Measurements from ENCODE around the gene SH3PXD2A. TPM values are rescaled to one million over a fixed set of nuclear protein-coding genes. Genes with fewer than 3 reads are reported as not detected.

The SH3PXD2A gene
- total and polyA plus RNA-seq, 2 of the 4 experiments (the other 2 are of a cell fraction) = 6.3 to 23.0 TPM

- H3K4me3 ChIP-seq (ENCODE audit: insufficient read depth, low read depth, low read length) = no peak overlapping the region
- dilution Hi-C loops (cut with HindIII; ENCODE audit: low sequenced_read_pairs, unreplicated experiment) (loop anchor here (10.0 kb wide), 1 partner anchor 65 kb away; no protein-coding TSS in a partner anchor), in situ Hi-C loops (cut with MboI; ENCODE audit: low sequenced_read_pairs) (loop anchor here (5.0 kb wide), 1 partner anchor 78 kb away; no protein-coding TSS in a partner anchor), intact Hi-C loops (cut with micrococcal nuclease) (no loop called here)
- H4K20me1 ChIP-seq (ENCODE audit: insufficient read depth, low read length) = no peaks in the 10 kb centered on the region
- no peak overlapping the region for H2BK5ac ChIP-seq (ENCODE audit: low read depth, low read length, poor library complexity, severe bottlenecking)
- H3K56ac ChIP-seq (ENCODE audit: extremely low read depth, insufficient read depth, low read length) = no peak overlapping the region
- H3K79me1 ChIP-seq (ENCODE audit: low read depth in 1 of 2, low read length in 2 of 2) = peaks cover 4 to 31% of the 10 kb centered on the region in 2 experiments; a peak in 2 of 4 replicates
- WGBS, 2 experiments (ENCODE audit: extremely low coverage in 2 of 2, insufficient read length in 1 of 2) = 88% methylated on average over 3 of the region's 8 CpGs; no CpG with 5 or more reads in 1 of the 2 experiments
- no peak overlapping the region for H2AFZ ChIP-seq (replicated peaks; ENCODE audit: low read length, poor library complexity)
- POLR2A ChIA-PET (ENCODE audit: unreplicated experiment) = no interaction called here
- no peak overlapping the region for H3K27ac ChIP-seq (ENCODE audit: insufficient read depth, low read length)
- no peak overlapping the region for H2BK120ac ChIP-seq (ENCODE audit: low read depth, low read length)
- ATAC-seq (ENCODE audit: low read depth) (no peak), DNase-seq (no peak)
- H3K18ac ChIP-seq (ENCODE audit: low read depth, low read length) = no peak overlapping the region
- H3K36me3 ChIP-seq (ENCODE audit: control insufficient read depth, insufficient read depth, low read length) = peaks cover 49% of the 10 kb centered on the region
- no peak overlapping the region for H3K4me2 ChIP-seq (ENCODE audit: low read depth, low read length)
- no TSS peak for BruUV-seq (replicated peaks)
- H3K23ac ChIP-seq (ENCODE audit: low read depth, low read length) = no peak overlapping the region
- H2BK20ac ChIP-seq (ENCODE audit: low read depth, low read length) = no peak overlapping the region
- no peak overlapping the region for H3K4ac ChIP-seq (ENCODE audit: low read depth, low read length)
- H4K91ac ChIP-seq (ENCODE audit: insufficient read depth, low read depth, low read length) = no peak overlapping the region
- no peaks in the 10 kb centered on the region for H3K9me3 ChIP-seq (ENCODE audit: control insufficient read depth, insufficient read depth, low read length)
- no peak overlapping the region for H3K9ac ChIP-seq (ENCODE audit: low read depth, low read length)
- peaks cover 12% of the 10 kb centered on the region for H3K4me1 ChIP-seq (ENCODE audit: control insufficient read depth, insufficient read depth, low read length)
- 0 out of 2 replicates have a peak, but pooled peaks cover 6% of the 10 kb centered on the region for H3K9me1 ChIP-seq (ENCODE audit: insufficient read depth, low read length)
- H2AK9ac ChIP-seq (replicated peaks; ENCODE audit: low read depth, low read length, poor library complexity) = no peak overlapping the region
- H2BK15ac ChIP-seq (ENCODE audit: low read depth, low read length) = no peak overlapping the region
- H3K14ac ChIP-seq (replicated peaks; ENCODE audit: low read depth, low read length) = no peak overlapping the region
- no peak overlapping the region for H2AK5ac ChIP-seq (ENCODE audit: low read depth, low read length)
- H4K5ac ChIP-seq (ENCODE audit: low read depth, low read length) = no peak overlapping the region
- H3K27me3 ChIP-seq (ENCODE audit: control insufficient read depth, insufficient read depth, low read length) = no peaks in the 10 kb centered on the region
- H4K8ac ChIP-seq (ENCODE audit: low read depth in 2 of 2, low read length in 2 of 2) = no peak overlapping the region
- CTCF ChIA-PET = interaction anchor here (0.7 to 2.2 kb wide), 3 partner anchors 9 to 76 kb away, joined by 3 to 6 read pairs (median 5); no protein-coding TSS in a partner anchor
- TF ChIP-seq MXI1 (IDR thresholded peaks at IDR 0.05; ENCODE audit: borderline replicate concordance, low read depth, low read length) (no peak), CHD1 (IDR thresholded peaks at IDR 0.05; ENCODE audit: low read depth, low read length) (no peak), ELK1 (IDR thresholded peaks at IDR 0.05; ENCODE audit: borderline replicate concordance, low read depth, low read length) (no peak), USF2 (IDR thresholded peaks at IDR 0.05; ENCODE audit: low read depth, low read length) (no peak), CEBPB (IDR thresholded peaks at IDR 0.05; ENCODE audit: low read depth, low read length) (no peak), POLR2A (IDR thresholded peaks at IDR 0.05; ENCODE audit: low read depth, low read length) (no peak), BHLHE40 (IDR thresholded peaks at IDR 0.05; ENCODE audit: low read depth, low read length) (no peak), NFE2L2 (IDR thresholded peaks at IDR 0.05; ENCODE audit: low read depth, low read length) (no peak), CTCF (conservative IDR thresholded peaks at IDR 0.05; ENCODE audit: low read depth, low read length) (no peak), RAD21 (IDR thresholded peaks at IDR 0.05; ENCODE audit: low read length) (no peak), RFX5 (IDR thresholded peaks at IDR 0.05; ENCODE audit: low read depth, low read length) (no peak), SMC3 (IDR thresholded peaks at IDR 0.05; ENCODE audit: low read depth, low read length) (no peak), MAZ (IDR thresholded peaks at IDR 0.05; ENCODE audit: borderline replicate concordance, low read depth, low read length) (no peak), FOS (IDR thresholded peaks at IDR 0.05; ENCODE audit: low read depth, low read length) (no peak)
These were observed 245.9 kb downstream of the SH3PXD2A start for GRCh38 chr10:103609231-103610082.
